ENCODE results near the gene TXNDC17. TPM values are rescaled to one million over a fixed set of nuclear protein-coding genes. Genes with fewer than 3 reads are reported as not detected.
"Not testable (repeated sequence)": the region's sequence is repeated elsewhere in the genome, so short reads cannot be mapped to it uniquely, and the experiment has no call there.

The TXNDC17 gene
- total and polyA plus RNA-seq, 2 of the 13 experiments (the other 11 are each of a cell fraction or from before 2014, with no cell fraction given): 188 to 266 TPM

DNA sequence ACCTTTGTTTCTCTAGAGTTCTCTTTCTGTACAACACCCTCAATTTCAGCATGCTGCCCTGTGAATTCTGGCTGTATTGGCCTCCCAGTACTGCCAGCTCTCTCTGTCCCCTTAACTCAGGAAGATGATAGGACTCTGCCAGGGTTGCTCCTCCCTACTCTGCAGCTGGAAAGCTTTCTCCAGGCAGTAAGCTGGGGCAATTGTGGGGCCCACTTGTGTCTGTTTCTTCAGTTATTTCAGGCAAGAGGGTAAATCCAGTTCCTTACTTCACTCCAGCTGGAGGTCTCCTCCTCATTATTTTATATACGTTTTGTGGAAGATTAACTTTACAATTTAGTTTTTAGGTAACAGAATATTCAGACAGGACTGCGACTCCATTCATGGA is 20.6 kb downstream of the TXNDC17 start:
- no peak for FAIRE-seq
- H3K79me2 ChIP-seq (ENCODE audit: insufficient read depth, low read length): no peaks in the 10 kb centered on the region
- intact Hi-C loops (cut with micrococcal nuclease; ENCODE audit: unreplicated experiment): loop anchor here (5.0 kb wide), 1 partner anchor 346 kb away; no protein-coding TSS in a partner anchor
- peaks cover 9% of the 10 kb centered on the region for H3K4me1 ChIP-seq (ENCODE audit: insufficient read depth, low read length)
- in situ Hi-C loops (cut with HindIII; ENCODE audit: extremely low pct_ligation_motif_present, low pct_unique_long_range_greater_than_20kb): loop anchor here (10.0 kb wide), 2 partner anchors 173 to 353 kb away; partner anchors contain the start of genes RNASEK and TEKT1
- no peak for ATAC-seq
- TF ChIP-seq FOSL1 (CRISPR knock-in tag; IDR thresholded peaks at IDR 0.05; ENCODE audit: borderline replicate concordance) (no peak), TOPORS (CRISPR knock-in tag; IDR thresholded peaks at IDR 0.05) (no peak), ZNF30 (CRISPR knock-in tag; IDR thresholded peaks at IDR 0.05) (no peak), GTF3A (CRISPR knock-in tag; conservative IDR thresholded peaks at IDR 0.05) (no peak), MTA3 (CRISPR knock-in tag; IDR thresholded peaks at IDR 0.05) (no peak), ZNF251 (CRISPR knock-in tag; IDR thresholded peaks at IDR 0.05) (no peak), ZNF572 (CRISPR knock-in tag; IDR thresholded peaks at IDR 0.05) (no peak), SIN3B (IDR thresholded peaks at IDR 0.05; ENCODE audit: low read length) (no peak), ZNF772 (CRISPR knock-in tag; IDR thresholded peaks at IDR 0.05) (no peak), ZNF589 (CRISPR knock-in tag; conservative IDR thresholded peaks at IDR 0.05) (no peak), SRY (CRISPR knock-in tag; IDR thresholded peaks at IDR 0.05) (no peak), ZNF713 (CRISPR knock-in tag; IDR thresholded peaks at IDR 0.05) (no peak), SP1 (IDR thresholded peaks at IDR 0.05) (no peak), SP1 (CRISPR knock-in tag; IDR thresholded peaks at IDR 0.05) (no peak), TRIM24 (CRISPR knock-in tag; IDR thresholded peaks at IDR 0.05) (no peak), MXI1 (IDR thresholded peaks at IDR 0.05; ENCODE audit: borderline replicate concordance, low read depth, low read length) (no peak), ZNF441 (CRISPR knock-in tag; IDR thresholded peaks at IDR 0.05; ENCODE audit: borderline replicate concordance) (no peak)
- TF ChIP-seq, protein P1, sequence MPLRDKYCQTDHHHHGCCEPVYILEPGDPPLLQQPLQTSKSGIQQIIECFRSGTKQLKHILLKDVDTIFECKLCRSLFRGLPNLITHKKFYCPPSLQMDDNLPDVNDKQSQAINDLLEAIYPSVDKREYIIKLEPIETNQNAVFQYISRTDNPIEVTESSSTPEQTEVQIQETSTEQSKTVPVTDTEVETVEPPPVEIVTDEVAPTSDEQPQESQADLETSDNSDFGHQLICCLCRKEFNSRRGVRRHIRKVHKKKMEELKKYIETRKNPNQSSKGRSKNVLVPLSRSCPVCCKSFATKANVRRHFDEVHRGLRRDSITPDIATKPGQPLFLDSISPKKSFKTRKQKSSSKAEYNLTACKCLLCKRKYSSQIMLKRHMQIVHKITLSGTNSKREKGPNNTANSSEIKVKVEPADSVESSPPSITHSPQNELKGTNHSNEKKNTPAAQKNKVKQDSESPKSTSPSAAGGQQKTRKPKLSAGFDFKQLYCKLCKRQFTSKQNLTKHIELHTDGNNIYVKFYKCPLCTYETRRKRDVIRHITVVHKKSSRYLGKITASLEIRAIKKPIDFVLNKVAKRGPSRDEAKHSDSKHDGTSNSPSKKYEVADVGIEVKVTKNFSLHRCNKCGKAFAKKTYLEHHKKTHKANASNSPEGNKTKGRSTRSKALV (CRISPR knock-in tag; IDR thresholded peaks at IDR 0.05): no peak
- TF ChIP-seq, protein P2, sequence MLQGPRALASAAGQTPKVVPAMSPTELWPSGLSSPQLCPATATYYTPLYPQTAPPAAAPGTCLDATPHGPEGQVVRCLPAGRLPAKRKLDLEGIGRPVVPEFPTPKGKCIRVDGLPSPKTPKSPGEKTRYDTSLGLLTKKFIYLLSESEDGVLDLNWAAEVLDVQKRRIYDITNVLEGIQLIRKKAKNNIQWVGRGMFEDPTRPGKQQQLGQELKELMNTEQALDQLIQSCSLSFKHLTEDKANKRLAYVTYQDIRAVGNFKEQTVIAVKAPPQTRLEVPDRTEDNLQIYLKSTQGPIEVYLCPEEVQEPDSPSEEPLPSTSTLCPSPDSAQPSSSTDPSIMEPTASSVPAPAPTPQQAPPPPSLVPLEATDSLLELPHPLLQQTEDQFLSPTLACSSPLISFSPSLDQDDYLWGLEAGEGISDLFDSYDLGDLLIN (CRISPR knock-in tag; IDR thresholded peaks at IDR 0.05; ENCODE audit: borderline replicate concordance): no peak
- no peak overlapping the region for H3K27ac ChIP-seq (ENCODE audit: extremely low read length, insufficient read depth, low read length)
- H3K9me3 ChIP-seq (ENCODE audit: low read length): no peaks in the 10 kb centered on the region
- no peak for DNase-seq (ENCODE audit: low spot score)
- no peaks in the 10 kb centered on the region for H4K20me1 ChIP-seq (ENCODE audit: insufficient read depth, low read length)
- ChIA-PET POLR2A (interaction anchor here (1.0 to 1.3 kb wide), 3 partner anchors 15 to 52 kb away, joined by 3 to 4 read pairs (median 4); partner anchors contain the start of gene SLC13A5), CTCF (ENCODE audit: low intra/inter-chr PET ratio, low total read pairs) (no interaction called here)
- H3K27me3 ChIP-seq (ENCODE audit: control insufficient read depth in 1 of 2, insufficient read depth in 2 of 2, low read length in 2 of 2): no peaks in the 10 kb centered on the region
- no peak overlapping the region for H3K9ac ChIP-seq (ENCODE audit: insufficient read depth, low read depth, low read length)
- no peak overlapping the region for H2AFZ ChIP-seq (ENCODE audit: low read length)
- H3K4me3 ChIP-seq (replicated peaks in 1 of 3; ENCODE audit: insufficient read depth in 1 of 3, low read depth in 2 of 3, low read length in 3 of 3): no peak overlapping the region
- BruUV-seq (replicated peaks): no TSS peak
- 67% methylated on average over 2 of the region's 2 CpGs for whole genome bisulfite sequencing (ENCODE audit: low lambda C conversion rate)
- no peak overlapping the region for H3K4me2 ChIP-seq (ENCODE audit: low read depth, low read length)
- no peaks in the 10 kb centered on the region for H3K36me3 ChIP-seq (replicated peaks in 1 of 2; ENCODE audit: control insufficient read depth in 1 of 2, insufficient read depth in 2 of 2, low read length in 2 of 2)

DNA sequence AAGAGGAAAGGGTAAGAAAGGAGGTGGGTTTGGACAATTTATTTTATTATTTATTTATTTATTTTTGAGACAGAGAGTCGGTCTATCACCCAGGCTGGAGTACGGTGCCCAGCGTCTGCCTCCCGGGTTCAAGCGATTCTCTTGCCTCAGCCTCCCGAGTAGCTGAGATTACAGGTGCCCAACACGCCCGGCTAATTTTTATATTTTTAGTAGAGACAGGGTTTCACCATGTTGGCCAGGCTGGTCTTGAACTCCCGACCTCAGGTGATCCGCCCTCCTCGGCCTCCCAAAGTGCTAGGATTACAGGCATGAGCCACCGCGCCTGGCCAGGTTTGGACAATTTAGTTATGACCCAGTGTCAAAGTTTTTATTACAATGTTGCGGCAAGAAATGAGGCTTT is 22.3 kb downstream of the TXNDC17 start:
- FAIRE-seq; H4K20me1 ChIP-seq (ENCODE audit: insufficient read depth, low read length); H3K79me2 ChIP-seq (ENCODE audit: insufficient read depth, low read length); H2AFZ ChIP-seq (ENCODE audit: low read length); DNase-seq (ENCODE audit: low spot score); H3K9me3 ChIP-seq (ENCODE audit: low read length); H3K36me3 ChIP-seq (replicated peaks in 1 of 2; ENCODE audit: control insufficient read depth in 1 of 2, insufficient read depth in 2 of 2, low read length in 2 of 2); CTCF ChIA-PET (ENCODE audit: low intra/inter-chr PET ratio, low total read pairs); H3K4me2 ChIP-seq (ENCODE audit: low read depth, low read length); BruUV-seq (replicated peaks); H3K4me3 ChIP-seq (replicated peaks in 1 of 3; ENCODE audit: insufficient read depth in 1 of 3, low read depth in 2 of 3, low read length in 3 of 3); H3K27me3 ChIP-seq (ENCODE audit: control insufficient read depth in 1 of 2, insufficient read depth in 2 of 2, low read length in 2 of 2); H3K27ac ChIP-seq (ENCODE audit: extremely low read length, insufficient read depth, low read length); H3K9ac ChIP-seq (ENCODE audit: insufficient read depth, low read depth, low read length); ATAC-seq: not testable (repeated sequence)
- H3K4me1 ChIP-seq (ENCODE audit: insufficient read depth, low read length): peaks cover 22% of the 10 kb centered on the region
- 80% methylated on average over 14 of the region's 14 CpGs for WGBS (ENCODE audit: low lambda C conversion rate)
- intact Hi-C loops (cut with micrococcal nuclease; ENCODE audit: unreplicated experiment) (loop anchor here (5.0 kb wide), 1 partner anchor 344 kb away; no protein-coding TSS in a partner anchor), in situ Hi-C loops (cut with HindIII; ENCODE audit: extremely low pct_ligation_motif_present, low pct_unique_long_range_greater_than_20kb) (loop anchor here (10.0 kb wide), 2 partner anchors 172 to 352 kb away; partner anchors contain the start of genes RNASEK and TEKT1)
- POLR2A ChIA-PET: interaction anchor here (1.4 kb wide), 1 partner anchor 50 kb away, joined by 4 read pairs; the partner anchor contains the start of gene SLC13A5

Measured in HepG2 (cell line).